ENCODE results near the gene UCKL1.
"Not testable (repeated sequence)": the region's sequence is repeated elsewhere in the genome, so short reads cannot be mapped to it uniquely, and the experiment has no call there.

The UCKL1 gene

DNA sequence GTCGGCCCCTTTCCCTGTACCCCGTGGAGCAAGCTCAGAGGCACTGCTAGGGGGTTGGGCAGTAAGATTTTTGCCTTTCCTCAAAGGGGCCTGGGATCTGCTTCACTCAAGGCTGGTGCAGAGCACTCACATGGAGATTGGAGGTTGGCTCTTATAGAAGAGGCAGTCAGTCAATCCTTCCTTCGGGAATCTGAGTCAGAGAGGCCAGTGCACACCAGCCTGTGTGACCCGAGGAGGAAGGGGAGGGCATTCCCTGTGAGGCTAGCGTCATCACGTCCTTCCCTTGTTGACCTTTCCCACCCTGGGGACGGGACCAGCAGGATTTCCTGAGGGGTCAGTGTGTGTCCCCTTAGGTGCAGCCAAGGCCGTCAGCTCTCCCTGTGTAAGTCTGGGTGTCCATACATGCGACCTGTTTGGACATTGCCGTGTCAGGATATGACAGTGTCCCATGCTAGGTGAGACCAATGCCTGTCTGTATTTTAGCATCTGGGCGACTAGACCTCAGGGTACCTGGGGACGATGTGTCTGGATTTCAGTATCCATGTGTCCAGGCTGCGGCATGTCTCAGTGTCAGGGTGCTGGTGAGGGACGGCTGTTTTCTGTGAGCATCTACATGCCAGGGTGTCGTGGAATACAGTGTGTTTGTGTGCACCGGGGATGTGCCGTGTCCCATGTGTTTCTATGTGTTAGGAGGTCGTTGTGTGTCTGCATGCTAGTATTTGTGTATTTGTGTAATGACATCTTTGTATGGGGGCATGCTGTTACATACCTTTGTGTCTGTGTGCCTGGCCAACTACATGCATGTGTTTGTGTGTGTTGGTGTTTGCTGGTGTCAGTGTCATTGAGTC, 16.3 kb upstream of the UCKL1 start:
- no peak for DNase-seq (ENCODE audit: low read depth)

DNA sequence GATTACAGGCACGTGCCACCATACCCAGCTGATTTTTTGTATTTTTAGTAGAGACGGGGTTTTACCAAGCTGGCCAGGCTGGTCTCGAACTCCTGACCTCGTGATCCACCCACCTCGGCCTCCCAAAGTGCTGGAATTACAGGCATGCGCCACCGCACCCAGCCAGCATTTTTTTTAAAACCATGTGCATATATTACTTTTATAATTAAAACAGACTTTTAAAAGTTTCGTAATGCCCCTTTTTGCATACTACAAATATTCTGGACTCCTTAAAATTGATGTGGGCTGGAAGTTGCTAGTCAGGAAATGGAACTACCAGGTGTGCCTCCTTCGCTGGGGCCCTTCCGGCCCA, 15.7 kb upstream of the UCKL1 start:
- DNase-seq (ENCODE audit: low read depth): not testable (repeated sequence)

DNA sequence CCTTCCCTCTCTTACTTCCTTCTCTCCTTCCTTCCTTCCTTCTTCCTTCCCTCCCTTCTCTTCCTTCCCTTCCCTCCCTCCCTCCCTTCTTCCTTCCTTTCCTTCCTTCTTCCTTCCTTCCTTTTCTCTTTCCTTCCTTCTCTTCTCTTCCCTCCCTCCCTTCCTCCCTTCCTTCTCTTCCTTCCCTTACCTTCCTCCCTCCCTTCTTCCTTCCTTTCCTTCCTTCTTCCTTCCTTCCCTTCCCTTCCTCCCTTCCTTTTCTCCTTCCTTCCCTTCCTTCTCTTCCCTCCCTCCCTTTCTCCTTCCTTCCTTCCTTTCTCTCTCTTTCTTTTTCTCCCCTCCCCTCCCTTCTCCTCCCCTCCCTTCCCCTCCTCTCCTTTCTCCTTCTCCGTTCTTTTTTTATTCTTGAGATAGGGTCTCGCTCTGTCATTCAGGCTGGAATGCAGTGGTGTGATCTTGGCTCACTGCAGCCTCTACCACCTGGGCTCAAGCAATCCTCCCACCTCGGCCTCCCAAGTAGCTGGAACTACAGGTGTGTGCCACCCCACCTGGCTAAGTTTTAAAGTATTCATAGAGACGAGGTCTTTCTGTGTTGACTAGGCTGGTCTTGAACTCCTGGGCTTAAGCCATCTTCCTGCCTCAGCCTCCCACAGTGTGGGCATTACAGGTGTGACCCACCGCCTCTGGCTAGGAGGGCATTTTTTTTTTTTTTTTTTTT, 14.7 kb upstream of the UCKL1 start:
- no peak for DNase-seq (ENCODE audit: low read depth)

DNA sequence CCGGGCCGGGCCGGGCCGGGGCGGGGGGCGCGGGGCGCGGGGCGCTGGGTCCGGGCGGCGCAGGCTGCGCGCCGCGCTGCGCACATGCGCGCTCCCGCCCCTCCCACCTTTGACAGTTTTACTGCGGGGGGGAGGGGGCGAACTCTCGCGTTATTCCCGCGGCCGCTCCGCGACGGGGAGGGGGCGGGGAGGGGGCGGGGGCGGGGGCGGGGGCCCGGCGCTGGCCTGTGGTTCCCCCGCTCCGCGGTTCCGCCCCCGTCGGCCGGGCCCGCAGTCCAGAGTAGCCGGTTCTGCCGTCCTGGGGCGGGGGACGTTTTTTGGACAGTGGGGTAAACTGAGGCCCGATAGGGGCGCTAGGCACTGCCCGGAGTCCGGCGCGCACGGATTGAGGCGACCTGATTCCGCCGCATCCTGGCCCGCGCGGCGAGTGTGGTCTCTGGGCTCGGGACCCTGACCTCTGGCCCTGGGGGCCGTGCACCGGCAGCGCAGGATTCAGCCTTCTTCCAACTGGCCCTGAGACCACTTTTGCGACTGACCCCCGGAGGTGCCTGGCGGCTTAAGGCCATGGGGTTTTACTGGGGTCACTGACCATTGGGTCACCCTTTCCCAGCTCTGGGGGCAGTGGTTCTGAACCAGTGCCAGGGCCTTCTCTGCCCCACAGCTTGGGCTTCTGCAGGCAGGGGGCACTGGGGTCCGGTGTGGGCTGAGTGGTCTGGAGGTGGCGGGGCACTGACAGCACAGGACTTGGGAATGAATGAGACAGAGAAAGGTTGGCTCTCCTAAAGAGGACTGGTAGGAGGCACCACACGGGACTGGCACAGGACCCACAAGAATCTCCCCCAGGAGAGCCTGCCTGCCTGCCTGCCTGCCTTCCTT, 13.9 kb upstream of the UCKL1 start, which contains the start of gene ZNF512B:
Gene ZNF512B, minus strand, starts transcription at position 93 of the 876 bp plus-strand sequence. CDS start 1,980 bp downstream, outside the sequence.
- DNase-seq (ENCODE audit: low read depth): no peak

DNA sequence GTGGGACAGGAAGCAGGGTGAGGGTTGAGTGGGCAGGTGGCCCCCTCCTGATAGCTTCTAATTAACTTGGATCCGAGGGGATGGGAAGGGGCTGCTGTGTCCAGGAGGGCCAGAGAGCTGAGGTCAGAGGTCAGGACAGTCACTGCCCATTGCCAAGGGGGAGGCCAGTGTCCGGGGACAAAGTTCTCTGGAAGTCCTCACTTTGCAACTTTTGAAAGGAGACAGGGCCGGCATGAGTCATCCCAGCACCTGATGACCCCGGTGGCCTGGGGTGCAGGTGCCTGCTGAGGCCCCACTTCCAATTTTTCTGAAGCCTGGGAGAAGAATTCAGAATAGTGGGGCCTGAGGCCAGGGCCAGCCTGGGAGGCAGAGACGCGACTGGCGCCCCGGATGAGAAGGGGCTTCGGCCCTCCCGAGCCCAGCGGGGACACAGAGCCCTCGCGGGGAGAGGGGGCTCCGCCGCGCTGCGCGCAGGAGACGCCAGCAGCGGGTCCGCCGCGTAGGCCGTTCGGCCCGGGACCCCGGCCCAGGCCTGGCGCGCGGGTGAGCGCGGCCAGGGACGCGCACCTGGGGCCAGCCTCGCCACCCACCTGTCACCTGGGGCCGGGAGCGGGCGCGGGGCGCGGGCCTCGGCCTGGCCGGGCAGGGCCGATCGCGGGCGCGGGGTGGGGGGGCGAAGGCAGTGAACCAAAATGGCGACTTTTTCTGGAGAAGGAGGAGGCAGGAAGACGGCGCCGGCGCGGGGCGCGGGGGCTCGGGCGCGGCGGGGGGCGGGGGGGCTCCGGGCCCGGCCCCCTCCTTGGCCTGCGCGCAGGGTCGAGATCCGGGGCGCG, 12.9 kb upstream of the UCKL1 start:
- DNase-seq (ENCODE audit: low read depth): no peak

DNA sequence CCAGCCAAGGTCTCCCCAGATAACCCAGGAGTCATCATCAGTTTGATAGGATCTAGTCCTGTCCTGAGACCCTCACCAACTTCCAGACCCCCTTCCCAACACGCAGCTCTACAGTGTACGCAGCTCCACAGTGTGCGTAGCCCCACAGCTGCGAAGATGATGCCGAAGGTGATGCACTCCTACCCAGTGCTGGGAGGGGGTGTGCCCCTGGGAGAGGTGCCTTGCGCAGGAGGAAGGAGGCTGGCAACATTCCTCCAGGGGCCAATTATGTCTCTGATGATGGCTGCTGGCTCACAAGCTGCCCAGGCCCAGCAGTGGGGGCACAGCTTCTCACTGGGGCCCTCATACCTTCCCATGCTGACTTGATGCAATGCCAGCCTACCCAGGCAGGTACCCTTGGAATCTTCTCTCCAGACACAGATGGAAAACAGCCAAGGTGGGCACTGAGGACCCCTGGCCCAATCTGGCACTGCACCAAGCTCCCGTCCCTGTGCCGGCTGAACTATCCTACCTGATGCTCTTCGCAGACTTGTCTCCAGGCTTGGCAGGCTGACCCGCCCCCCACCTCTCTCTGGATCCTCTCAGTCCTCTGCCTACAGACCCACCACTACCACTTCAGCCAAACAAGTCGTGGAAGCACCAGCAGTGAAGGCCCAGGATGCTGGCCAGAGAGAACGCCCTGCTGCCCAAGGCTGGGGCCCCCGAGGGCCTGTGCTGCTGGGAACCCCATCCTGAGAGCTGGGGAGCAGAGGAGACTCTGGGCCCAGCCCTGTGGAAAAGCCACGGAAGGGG, 12.1 kb upstream of the UCKL1 start:
- no peak for DNase-seq (ENCODE audit: low read depth)

DNA sequence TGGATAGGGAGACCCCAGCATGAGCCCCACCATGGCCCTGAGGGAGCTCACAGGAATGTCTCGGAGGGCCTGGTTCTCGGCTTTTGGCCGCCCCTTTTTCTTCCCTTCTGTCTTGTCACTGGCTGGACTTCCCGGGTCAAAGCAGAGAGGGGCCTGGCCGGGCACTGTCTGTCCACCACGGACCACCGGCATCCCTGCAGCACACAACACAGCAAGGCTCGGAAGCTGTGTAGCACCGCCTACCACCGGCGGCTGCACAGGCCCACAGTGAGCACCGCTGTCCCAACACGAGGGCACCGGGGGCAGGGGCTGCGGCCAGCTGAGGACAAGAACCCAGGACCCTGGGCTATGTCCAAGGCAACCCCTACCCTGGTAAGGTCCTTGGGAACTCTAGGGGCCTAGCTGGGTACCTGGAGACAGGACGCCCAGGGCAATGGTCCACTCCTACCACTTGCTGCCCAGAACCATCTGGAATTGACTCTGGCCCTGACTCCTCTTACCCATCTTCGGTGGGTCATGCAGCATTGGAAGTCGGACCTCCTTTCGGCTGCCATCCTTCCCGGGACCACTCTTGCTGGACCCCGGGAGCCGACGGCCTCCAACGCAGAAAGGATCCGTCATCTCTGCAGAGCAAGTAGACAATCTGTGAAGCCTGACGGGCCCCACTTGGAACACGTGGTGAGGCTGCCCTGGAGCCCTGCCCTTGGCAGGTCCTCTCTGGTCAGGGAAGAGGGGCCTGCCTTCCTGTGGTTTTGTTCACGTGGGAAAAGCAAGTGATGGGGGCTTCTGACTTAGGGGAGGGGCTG, 11.3 kb upstream of the UCKL1 start:
- no peak for DNase-seq (ENCODE audit: low read depth)

DNA sequence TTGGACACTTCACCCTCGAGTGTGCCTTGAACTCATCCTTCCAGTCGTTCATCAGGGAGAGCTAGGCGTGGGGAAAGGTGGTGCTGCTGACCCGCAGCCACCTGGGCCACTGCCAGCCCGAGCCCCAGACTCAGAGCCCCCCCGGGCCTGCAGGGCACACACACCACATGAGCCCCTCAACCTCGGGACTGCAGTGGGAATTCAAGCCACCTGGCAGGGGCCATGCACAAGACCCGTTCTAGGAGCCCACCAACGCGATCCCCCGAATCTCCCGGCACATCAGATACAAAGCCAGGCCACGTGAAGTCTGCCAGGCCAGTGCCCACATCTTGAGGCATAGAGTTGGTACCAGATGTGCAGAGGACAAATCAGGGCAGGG, 10.7 kb upstream of the UCKL1 start:
- DNase-seq (ENCODE audit: low read depth): no peak

DNA sequence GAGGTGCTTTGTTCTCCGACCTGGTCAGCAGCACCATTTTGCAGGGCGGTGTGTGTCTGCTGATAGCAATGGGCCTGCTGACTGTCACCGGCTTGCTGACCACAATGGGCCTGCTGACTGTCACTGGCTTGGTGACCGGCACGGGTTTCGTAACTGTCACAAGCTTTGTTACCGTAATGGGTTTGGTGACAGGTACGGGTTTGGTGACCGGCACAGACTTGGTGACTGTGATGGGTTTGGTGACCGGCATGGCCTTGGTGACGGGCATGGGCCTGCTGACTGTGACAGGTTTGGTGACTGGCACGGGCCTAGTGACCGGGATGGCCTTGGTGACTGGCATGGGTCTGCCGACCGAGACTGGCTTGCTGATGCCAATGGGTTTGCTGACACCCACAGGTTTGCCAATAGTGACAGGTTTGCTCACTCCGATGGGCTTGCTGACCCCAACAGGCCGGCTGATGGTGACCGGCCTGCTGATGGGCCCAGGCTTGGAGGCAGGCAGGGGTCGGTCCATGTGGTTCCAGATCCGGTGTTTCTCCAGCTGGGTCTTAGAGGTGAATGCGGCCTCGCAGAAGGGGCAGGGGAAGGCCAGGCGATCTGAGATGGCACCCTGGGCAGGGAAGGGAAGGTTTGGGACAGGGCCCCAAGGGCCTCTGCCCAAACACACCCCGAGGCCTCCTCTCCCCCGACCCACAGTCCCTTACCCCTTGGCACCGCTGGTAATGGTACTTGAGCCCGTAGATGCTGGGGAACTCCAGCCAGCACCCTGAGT, 10.1 kb upstream of the UCKL1 start:
- DNase-seq (ENCODE audit: low read depth): no peak

DNA sequence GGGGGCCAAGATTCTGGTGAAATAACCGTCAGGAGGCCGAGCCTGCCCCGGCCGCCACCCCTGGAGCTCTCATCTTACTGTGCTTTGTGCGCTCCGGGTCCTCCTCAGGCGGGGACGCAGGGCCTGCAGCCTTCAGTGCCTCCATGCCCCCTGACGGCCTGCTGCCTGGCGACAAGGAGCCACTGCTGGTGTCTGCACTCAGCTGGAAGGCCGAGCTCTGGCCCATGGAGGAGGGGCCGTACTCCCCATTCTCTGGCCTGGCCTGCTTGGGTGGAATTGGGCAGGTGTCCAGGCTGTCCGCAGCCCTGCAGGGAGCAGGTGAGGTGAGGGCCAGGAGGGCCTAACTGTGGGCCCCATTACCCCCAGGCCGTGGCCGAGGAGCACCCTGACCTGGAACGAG, 8.2 kb upstream of the UCKL1 start:
- DNase-seq (ENCODE audit: low read depth): no peak

DNA sequence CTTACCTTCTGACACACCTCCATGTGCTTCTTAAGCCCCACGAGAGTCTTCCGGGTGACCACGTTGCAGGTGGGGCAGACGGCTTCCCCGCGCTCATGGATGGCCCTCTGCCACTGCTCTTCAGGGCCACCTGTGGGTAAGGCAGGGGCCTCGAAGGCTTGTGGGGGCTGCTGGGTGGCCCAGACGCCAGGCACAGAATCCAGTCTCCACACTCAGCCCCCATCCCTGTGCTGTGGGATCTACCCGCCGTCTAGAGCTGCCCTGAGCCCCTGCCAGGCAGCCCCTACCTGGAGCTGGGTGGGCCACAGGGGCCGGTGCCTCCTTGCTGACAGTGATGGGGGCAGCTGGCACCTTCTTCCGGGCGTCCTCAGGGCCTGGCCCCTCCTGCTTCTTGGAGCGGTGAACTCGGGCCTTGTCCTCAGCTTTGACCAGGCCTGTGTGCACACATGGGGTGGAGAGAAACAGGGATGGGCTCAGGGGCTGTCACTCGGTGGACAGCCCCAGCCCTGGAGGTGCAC, 7.6 kb upstream of the UCKL1 start:
- no peak for DNase-seq (ENCODE audit: low read depth)

DNA sequence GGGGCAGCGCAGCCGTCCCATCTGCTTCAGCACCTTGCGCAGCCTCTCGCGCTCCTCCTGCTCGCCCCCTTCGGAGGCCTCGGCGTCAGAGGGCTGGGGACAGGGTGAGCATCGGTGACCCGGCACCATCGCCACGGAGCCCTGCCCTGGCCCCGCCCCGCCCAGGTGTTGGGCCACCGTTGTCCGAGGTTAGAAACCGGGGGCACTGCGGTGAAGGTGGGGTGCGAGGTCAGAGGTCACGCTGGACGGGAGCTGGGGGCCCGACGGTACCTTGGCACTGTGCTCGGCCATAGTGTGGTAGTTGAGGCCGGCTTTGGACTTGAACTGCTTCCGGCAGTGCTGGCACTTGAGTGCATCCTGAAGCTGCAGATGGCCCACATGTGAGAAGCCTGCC, 7.1 kb upstream of the UCKL1 start:
- DNase-seq (ENCODE audit: low read depth): no peak

DNA sequence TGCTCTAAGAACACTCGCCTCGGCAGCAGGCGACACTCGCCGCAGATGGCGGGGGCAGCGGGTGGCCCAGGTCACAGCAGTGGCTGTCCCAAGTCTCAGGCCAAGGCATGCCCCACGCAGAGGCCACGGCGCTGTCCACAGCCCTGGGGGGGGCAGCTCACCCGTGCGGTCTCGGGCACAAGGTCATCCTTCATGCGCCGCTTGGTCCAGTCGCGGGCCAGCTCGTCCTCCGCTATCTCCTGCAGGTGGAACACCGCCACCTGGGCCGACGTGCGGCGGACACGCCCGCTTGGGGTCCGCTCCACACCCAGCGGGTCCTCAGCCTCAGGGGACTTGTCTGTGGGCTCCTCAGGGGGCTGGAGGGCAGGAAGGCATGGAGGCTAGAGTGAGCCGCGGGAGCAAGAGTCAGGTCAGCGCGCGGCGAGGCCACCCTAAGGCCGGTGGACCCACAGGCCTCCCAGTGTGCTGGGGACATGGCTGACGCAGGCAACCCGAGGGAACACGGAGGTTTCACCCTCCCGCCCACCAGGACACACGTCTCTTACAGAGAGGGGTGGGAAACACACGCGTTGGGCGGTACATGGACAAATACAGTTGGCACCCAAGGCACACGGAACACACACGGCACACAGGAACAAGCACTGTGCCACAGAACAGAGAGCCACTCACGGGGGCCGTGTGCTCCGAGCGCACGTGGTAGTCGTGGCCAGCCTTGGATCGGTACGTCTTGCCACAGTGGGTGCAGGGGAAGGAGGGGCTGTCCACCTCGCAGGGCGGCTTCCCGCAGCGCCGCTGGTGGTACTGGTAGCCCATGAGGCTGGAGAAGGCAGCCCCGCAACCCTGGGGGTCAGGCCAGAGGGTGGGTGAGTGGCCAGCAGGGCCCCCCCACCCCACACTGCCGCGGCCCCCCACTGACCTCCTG, 6.5 kb upstream of the UCKL1 start:
- no peak for DNase-seq (ENCODE audit: low read depth)

DNA sequence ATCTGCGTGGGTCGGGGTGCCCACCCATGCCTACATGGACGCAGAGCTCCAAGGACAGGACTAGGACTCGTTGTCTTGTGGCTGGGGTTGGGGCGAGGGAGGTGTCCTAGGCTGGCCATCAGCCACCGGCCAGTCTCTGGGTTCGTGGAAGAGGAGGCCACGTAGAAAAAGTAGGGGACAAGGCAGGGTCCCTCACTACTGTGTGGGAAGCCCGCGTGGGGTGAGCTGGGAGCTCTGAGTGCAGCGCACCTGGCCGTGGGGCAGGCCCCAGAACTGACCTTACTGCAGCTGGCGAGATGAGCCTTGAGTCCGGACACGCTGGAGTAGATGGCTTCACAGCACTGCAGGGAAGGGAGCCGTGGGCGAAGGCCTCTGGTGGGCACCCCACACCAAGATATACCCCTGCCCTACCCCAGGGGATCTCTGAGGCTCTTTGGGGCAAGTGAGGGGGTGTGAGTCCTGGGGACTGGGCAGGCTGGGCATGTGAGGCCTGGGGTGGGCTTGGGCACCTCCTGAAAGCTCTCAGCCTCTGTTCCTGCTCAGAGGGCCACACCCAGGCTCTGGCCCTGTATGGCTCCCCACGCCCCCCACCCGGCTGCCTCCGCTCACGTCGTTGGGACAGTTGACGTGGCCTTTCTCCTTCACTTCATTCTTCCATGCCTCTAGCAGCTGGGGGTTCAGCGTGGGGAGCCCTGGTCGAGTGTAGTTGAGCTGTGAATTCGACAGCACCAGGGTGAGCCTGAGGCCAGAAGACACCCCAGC, 5.6 kb upstream of the UCKL1 start:
- no peak for DNase-seq (ENCODE audit: low read depth)

DNA sequence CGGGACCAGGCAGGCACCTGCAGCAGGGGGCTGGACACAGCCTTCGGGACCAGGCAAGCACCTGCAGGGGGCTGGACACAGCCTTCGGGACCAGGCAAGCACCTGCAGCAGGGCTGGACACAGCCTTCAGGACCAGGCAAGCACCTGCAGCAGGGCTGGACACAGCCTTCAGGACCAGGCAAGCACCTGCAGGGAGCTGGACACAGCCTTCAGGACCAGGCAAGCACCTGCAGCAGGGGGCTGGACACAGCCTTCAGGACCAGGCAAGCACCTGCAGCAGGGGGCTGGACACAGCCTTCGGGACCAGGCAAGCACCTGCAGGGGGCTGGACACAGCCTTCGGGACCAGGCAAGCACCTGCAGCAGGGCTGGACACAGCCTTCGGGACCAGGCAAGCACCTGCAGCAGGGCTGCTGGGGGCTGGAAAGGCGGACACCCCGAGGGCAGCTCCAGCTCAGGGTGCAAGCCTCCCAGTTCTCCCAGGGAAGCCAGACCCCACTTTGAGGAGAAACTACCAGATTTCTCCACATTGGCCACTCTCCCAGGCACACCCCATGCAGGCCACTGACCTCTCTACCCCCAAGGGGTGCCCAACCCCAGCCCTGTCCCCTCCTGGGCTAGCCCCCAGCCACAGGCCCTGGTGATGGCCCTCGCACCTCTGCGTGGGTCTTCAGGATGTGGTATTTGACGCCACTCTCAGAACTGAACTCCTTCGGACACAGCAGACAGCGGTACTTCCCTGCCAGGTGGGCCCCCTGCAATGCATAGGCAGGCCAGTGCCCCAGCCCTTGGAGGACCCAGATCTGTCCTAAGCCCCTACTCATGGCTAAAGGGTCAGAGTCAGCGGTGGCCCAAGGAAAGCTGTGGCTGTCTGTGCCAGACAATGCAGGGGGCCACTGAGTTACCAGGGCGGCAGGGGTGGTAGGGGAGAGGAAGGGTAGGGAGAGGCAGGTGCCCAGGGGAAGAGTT, 4.7 kb upstream of the UCKL1 start:
- not testable (repeated sequence) for DNase-seq (ENCODE audit: low read depth)

DNA sequence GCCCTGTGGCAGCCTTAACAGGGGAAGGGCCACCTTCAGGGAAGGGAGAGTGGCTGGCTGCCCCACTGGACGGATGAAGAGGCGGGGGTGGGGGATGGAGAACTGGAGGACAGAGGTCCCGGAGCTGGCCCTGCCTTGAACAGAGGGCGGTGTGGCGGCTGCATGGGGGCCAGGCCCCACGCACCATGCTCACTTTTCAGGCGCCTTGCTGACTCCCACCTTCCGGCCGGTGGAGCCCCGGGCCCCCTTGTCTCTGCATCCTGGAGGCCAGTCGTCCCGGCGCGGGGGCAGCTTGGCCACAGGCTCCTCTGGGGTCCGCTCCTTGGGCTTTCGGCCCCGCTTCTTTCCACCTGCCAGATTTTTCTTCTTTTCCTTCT, 3.5 kb upstream of the UCKL1 start:
- DNase-seq (ENCODE audit: low read depth): no peak

Measured in GM04503 (cell line).